ENCODE data around the gene INTS2.

- TF ChIP-seq POLR2A (IDR thresholded peaks at IDR 0.05) (no peak), CTCF (IDR thresholded peaks at IDR 0.05) (no peak)
These were observed 48.7 kb downstream of the INTS2 start for GRCh38 chr17:61878984-61879612.

Data from right lobe of liver (tissue), 4 donors.